ENCODE results near the gene MSANTD3. TPM values are rescaled to one million over a fixed set of nuclear protein-coding genes. Genes with fewer than 3 reads are reported as not detected.

MSANTD3 gene
- total and polyA plus RNA-seq, 2 donors from 2014 or later, result 14.3 to 16.7 TPM

DNA sequence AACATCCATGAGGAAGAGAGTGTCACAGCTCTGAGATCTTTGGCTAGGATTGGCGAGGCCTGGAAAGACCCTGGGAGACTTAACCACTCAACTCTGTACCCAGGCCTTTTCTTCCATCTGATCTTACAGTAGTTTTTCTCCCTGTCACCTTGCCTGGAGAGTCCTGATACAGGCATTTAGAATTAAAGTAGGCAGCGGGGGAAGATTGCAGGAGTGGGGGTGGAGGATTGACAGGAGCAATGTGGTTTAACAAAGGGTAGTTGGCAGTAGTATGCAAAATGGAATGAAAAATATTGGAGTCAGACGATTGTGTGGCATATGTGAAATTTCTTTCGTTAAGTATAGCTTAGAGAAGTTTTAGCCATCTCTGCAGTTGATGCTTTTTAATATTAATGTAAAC is 62.9 kb downstream of the MSANTD3 start:
- no peaks in the 10 kb centered on the region for H3K4me1 ChIP-seq (ENCODE audit: control insufficient read depth in 2 of 3, insufficient read depth in 2 of 3, low read depth in 1 of 3, low read length in 3 of 3)
- TF ChIP-seq, protein P1, sequence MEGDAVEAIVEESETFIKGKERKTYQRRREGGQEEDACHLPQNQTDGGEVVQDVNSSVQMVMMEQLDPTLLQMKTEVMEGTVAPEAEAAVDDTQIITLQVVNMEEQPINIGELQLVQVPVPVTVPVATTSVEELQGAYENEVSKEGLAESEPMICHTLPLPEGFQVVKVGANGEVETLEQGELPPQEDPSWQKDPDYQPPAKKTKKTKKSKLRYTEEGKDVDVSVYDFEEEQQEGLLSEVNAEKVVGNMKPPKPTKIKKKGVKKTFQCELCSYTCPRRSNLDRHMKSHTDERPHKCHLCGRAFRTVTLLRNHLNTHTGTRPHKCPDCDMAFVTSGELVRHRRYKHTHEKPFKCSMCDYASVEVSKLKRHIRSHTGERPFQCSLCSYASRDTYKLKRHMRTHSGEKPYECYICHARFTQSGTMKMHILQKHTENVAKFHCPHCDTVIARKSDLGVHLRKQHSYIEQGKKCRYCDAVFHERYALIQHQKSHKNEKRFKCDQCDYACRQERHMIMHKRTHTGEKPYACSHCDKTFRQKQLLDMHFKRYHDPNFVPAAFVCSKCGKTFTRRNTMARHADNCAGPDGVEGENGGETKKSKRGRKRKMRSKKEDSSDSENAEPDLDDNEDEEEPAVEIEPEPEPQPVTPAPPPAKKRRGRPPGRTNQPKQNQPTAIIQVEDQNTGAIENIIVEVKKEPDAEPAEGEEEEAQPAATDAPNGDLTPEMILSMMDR (IDR thresholded peaks at IDR 0.05; ENCODE audit: borderline replicate concordance, extremely low read depth, insufficient read depth), result no peak
- no peak overlapping the region for H3K27ac ChIP-seq (ENCODE audit: low read depth in 2 of 2, low read length in 2 of 2)
- no peaks in the 10 kb centered on the region for H3K9me3 ChIP-seq (ENCODE audit: control insufficient read depth in 2 of 3, insufficient read depth in 1 of 3, low read length in 3 of 3)
- no peaks in the 10 kb centered on the region for H3K36me3 ChIP-seq (ENCODE audit: control insufficient read depth in 2 of 3, insufficient read depth in 3 of 3, low read length in 3 of 3)
- H3K4me3 ChIP-seq (ENCODE audit: low read length in 3 of 3), result no peak overlapping the region
- DNase-seq (no peak), FAIRE-seq (no peak)
- no peaks in the 10 kb centered on the region for H3K27me3 ChIP-seq (ENCODE audit: control insufficient read depth, insufficient read depth, low read length)
- intact Hi-C loops (cut with DNase I), result no loop called here
- H3K9ac ChIP-seq (ENCODE audit: low read length in 3 of 3), result no peak overlapping the region

DNA sequence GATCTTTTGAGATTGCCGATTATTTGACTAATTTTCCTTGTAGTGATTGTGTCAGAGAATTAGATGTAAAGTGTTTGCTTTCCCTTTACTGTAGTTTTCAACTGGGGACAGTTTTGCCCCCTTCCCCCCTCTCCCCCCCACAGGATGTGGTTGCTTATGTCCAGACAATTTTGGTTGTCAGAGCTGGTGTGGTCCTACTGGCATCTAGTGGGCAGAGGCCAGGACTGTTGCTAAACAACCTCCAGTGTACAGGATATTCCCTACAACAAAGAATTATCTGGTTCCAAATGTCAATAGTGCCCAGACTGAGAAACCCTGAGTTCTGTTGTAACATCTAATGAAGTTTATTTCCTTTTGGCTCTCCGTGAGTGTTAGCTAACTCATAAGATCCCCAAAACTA is 66.0 kb downstream of the MSANTD3 start:
- Histone ChIP-seq H3K36me3 (ENCODE audit: control insufficient read depth in 2 of 3, insufficient read depth in 3 of 3, low read length in 3 of 3) (no peaks in the 10 kb centered on the region), H3K9me3 (ENCODE audit: control insufficient read depth in 2 of 3, insufficient read depth in 1 of 3, low read length in 3 of 3) (no peaks in the 10 kb centered on the region), H3K27ac (ENCODE audit: low read depth in 2 of 2, low read length in 2 of 2) (no peak overlapping the region), H3K9ac (ENCODE audit: low read length in 3 of 3) (no peak overlapping the region), H3K4me3 (ENCODE audit: low read length in 3 of 3) (no peak overlapping the region), H3K4me1 (ENCODE audit: control insufficient read depth in 2 of 3, insufficient read depth in 2 of 3, low read depth in 1 of 3, low read length in 3 of 3) (no peaks in the 10 kb centered on the region), H3K27me3 (ENCODE audit: control insufficient read depth, insufficient read depth, low read length) (no peaks in the 10 kb centered on the region)
- no peak for FAIRE-seq
- TF ChIP-seq, protein P1 (IDR thresholded peaks at IDR 0.05; ENCODE audit: borderline replicate concordance, extremely low read depth, insufficient read depth), result no peak
- intact Hi-C loops (cut with DNase I), result no loop called here
- no peak for DNase-seq

DNA sequence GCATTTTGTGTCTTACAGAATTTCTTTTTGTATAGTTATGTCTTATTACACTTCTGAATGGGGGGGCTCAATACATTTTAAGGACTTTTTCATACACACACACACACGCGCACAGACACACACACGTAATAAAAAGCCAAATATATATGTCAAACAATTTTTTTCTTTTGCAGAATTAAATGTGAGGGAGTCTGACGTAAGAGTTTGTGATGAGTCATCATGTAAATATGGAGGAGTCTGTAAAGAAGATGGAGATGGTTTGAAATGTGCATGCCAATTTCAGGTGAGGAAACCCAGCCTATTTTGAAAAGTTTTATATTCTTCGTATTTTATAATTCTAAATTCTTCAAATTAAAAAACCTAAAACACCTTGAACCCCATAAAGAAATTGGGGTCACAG is 71.6 kb downstream of the MSANTD3 start:
- no peaks in the 10 kb centered on the region for H3K4me1 ChIP-seq (ENCODE audit: control insufficient read depth in 2 of 3, insufficient read depth in 2 of 3, low read depth in 1 of 3, low read length in 3 of 3)
- DNase-seq (no peak), FAIRE-seq (no peak)
- no peak overlapping the region for H3K27ac ChIP-seq (ENCODE audit: low read depth in 2 of 2, low read length in 2 of 2)
- no peaks in the 10 kb centered on the region for H3K36me3 ChIP-seq (ENCODE audit: control insufficient read depth in 2 of 3, insufficient read depth in 3 of 3, low read length in 3 of 3)
- peaks cover 0 to 3% (median 0%) of the 10 kb centered on the region in 3 donors for H3K9me3 ChIP-seq (ENCODE audit: control insufficient read depth in 2 of 3, insufficient read depth in 1 of 3, low read length in 3 of 3)
- no peaks in the 10 kb centered on the region for H3K27me3 ChIP-seq (ENCODE audit: control insufficient read depth, insufficient read depth, low read length)
- intact Hi-C loops (cut with DNase I), result no loop called here
- no peak overlapping the region for H3K4me3 ChIP-seq (ENCODE audit: low read length in 3 of 3)
- TF ChIP-seq, protein P1 (IDR thresholded peaks at IDR 0.05; ENCODE audit: borderline replicate concordance, extremely low read depth, insufficient read depth), result no peak
- H3K9ac ChIP-seq (ENCODE audit: low read length in 3 of 3), result no peak overlapping the region

- TF ChIP-seq, protein P1 (IDR thresholded peaks at IDR 0.05; ENCODE audit: borderline replicate concordance, extremely low read depth, insufficient read depth), result no peak
- peaks cover 0 to 3% (median 0%) of the 10 kb centered on the region in 3 donors for H3K9me3 ChIP-seq (ENCODE audit: control insufficient read depth in 2 of 3, insufficient read depth in 1 of 3, low read length in 3 of 3)
- intact Hi-C loops (cut with DNase I), result no loop called here
- H3K36me3 ChIP-seq (ENCODE audit: control insufficient read depth in 2 of 3, insufficient read depth in 3 of 3, low read length in 3 of 3), result no peaks in the 10 kb centered on the region
- FAIRE-seq (no peak), DNase-seq (no peak)
- no peak overlapping the region for H3K9ac ChIP-seq (ENCODE audit: low read length in 3 of 3)
- H3K4me3 ChIP-seq (ENCODE audit: low read length in 3 of 3), result no peak overlapping the region
- no peaks in the 10 kb centered on the region for H3K4me1 ChIP-seq (ENCODE audit: control insufficient read depth in 2 of 3, insufficient read depth in 2 of 3, low read depth in 1 of 3, low read length in 3 of 3)
- H3K27ac ChIP-seq (ENCODE audit: low read depth in 2 of 2, low read length in 2 of 2), result no peak overlapping the region
- no peaks in the 10 kb centered on the region for H3K27me3 ChIP-seq (ENCODE audit: control insufficient read depth, insufficient read depth, low read length)
Measured at GRCh38 chr9:100499460-100499859, 72.5 kb downstream of the MSANTD3 start.

Data from kidney (tissue), 14 donors.